ENCODE results near the gene RNF149. TPM values are rescaled to one million over a fixed set of nuclear protein-coding genes. Genes with fewer than 3 reads are reported as not detected.
A peak's percentile ranks its signal among the peaks of the same experiment; 100 is the strongest.
"Not testable (repeated sequence)": the region's sequence is repeated elsewhere in the genome, so short reads cannot be mapped to it uniquely, and the experiment has no call there.

Gene RNF149
- total RNA-seq, 1 donor from 2014 or later = 39.9 TPM

DNA sequence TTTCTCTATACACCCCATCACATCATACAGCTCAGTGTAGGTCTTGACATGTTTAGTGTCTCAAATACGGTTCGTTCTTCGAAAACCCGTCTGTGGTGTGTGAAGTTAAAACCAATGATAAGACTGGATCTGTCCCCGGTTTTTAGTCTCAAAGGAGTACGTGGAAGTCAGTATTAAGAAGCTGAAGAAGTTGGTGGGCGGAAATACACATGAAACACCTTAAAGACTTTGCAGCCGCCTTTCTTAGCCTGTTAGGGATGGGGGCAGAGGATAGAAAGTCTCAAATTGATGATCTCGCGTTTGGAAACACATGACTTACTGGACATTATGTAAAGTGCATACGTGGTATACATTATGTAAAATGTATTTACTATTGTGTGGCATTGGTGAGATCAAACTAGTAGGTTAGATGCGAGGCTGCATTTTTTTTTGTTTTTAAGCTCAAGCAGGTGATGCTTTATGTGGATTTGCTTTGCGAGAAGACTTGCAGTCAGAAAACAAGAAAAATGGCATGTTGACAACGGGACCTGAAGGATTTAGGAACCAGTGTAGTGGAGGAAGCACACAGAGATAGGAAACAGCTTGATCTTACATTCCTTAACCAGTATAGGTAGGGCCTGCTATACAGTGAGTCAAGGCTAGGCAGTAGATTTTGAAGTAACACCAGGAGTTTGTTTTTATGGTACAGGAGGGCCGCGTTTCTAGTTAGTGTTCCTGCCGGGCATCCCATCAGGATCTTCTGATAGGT, 54.6 kb downstream of the RNF149 start:
- Histone ChIP-seq H3K36me3 (peaks cover 9 to 14% of the 10 kb centered on the region in 2 donors), H3K27me3 (no peaks in the 10 kb centered on the region), H3K4me1 (peaks cover 4 to 11% of the 10 kb centered on the region in 2 donors), H3K27ac (no peak overlapping the region), H3K9me3 (no peaks in the 10 kb centered on the region), H3K4me3 (peak overlapping the region; percentile 83 to 95)
- DNase-seq (ENCODE audit: low spot score in 2 of 2) = no peak
- TF ChIP-seq, protein P1, sequence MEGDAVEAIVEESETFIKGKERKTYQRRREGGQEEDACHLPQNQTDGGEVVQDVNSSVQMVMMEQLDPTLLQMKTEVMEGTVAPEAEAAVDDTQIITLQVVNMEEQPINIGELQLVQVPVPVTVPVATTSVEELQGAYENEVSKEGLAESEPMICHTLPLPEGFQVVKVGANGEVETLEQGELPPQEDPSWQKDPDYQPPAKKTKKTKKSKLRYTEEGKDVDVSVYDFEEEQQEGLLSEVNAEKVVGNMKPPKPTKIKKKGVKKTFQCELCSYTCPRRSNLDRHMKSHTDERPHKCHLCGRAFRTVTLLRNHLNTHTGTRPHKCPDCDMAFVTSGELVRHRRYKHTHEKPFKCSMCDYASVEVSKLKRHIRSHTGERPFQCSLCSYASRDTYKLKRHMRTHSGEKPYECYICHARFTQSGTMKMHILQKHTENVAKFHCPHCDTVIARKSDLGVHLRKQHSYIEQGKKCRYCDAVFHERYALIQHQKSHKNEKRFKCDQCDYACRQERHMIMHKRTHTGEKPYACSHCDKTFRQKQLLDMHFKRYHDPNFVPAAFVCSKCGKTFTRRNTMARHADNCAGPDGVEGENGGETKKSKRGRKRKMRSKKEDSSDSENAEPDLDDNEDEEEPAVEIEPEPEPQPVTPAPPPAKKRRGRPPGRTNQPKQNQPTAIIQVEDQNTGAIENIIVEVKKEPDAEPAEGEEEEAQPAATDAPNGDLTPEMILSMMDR (IDR thresholded peaks at IDR 0.05) = no peak
- intact Hi-C loops (cut with DNase I) = loop anchor here (2.0 to 10.0 kb wide), 3 partner anchors 103 to 689 kb away; partner anchors contain the start of genes PDCL3, RPL31 and TBC1D8

DNA sequence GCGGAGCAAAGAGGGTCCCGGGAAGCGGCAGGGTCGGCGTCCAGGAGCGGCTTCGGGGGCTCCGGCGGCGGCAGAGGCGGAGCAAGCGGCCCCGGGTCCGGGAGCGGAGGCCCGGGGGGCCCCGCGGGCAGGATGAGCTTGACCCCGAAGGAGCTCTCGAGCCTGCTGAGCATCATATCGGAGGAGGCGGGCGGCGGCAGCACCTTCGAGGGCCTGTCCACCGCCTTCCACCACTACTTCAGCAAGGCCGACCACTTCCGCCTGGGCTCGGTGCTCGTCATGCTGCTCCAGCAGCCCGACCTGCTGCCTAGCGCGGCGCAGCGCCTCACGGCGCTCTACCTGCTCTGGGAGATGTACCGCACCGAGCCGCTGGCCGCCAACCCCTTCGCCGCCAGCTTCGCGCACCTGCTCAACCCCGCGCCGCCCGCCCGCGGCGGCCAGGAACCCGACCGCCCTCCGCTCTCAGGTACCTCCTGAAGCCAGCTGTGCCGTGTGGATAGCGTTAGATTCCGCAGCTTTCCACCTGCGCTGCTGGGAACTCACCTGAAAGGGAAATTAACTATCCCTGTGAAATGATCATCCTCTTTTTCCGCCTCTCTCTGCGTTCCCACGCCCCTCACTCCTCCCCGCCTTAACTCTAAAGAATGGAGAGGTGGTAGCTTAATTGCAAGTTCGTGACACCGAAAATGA, 55.3 kb downstream of the RNF149 start:
- intact Hi-C loops (cut with DNase I) = loop anchor here (2.0 to 10.0 kb wide), 3 partner anchors 102 to 688 kb away; partner anchors contain the start of genes PDCL3, RPL31 and TBC1D8
- Histone ChIP-seq H3K36me3 (peaks cover 5 to 9% of the 10 kb centered on the region in 2 donors), H3K9me3 (no peaks in the 10 kb centered on the region)

DNA sequence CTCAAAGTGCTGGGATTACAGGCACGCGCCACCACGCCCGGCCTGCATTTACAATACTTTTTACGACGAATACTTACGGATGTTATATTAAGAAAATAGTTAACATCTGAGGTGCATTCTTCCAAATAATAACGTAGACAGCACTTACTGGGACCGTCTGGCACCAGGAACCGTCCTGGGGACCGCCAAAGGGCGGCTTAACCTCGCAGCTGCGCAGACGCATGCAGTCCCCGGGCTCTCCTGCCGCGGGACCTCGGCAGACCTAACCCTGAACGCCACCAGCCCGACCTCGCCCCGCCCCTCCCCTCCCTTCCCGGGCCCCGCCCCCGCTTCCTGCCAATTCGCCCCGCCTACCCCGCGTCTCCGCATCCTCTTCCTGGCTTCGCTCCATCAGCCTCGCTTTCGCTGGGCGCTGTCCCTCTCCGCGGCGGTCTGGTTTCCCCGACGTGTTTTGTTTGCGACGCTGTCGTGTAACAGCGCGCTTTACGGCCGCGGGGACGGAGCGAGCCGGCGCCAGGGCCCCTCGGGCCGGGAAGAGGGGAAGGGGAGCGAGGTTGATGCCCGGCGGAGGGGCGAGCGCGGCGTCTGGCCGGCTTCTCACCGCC, 56.0 kb downstream of the RNF149 start, which contains the start of gene CNOT11:
Gene CNOT11, plus strand, starts transcription at position 479 of the 605 bp plus-strand sequence. Its CDS starts 79 bp downstream, at position 558.
- no peaks in the 10 kb centered on the region for H3K9me3 ChIP-seq

More for the DNA sequence above, 55.3 kb downstream of the RNF149 start:
- peak overlapping the region; percentile 83 to 95 for H3K4me3 ChIP-seq
- peak overlapping the region; percentile 90 to 97 for H3K27ac ChIP-seq
- H3K4me1 ChIP-seq = peaks cover 4 to 11% of the 10 kb centered on the region in 2 donors
- DNase-seq (ENCODE audit: low spot score in 2 of 2) = peak in 1 of 2 donors; percentile 79
- TF ChIP-seq, protein P1 (IDR thresholded peaks at IDR 0.05) = no peak
- no peaks in the 10 kb centered on the region for H3K27me3 ChIP-seq

DNA sequence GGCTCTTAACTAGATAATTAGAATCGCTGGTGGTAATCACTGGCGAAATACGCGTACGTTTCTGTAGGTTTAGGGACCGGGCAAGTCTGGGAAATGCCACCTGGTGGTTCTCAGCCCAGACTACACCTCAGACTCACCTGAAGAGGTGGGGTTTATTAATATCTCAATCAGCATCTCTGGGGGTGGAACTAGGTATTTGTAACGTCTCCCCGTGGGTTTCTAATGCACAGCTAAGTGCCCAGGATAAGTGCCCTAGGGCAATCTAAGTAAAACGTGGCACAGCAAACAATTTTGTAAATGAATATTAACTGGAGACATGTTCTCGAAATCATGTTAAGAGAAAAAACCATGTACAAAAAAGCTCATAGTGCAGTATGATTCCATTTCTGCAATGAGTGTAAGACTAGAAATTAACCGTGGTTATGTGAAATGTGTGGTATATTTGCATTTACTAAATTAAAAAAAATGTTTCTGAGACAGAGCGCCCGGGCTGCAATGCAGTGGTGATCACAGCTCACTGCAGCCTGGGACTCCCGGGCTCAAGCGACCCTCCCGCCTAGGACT, 56.6 kb downstream of the RNF149 start:
- Histone ChIP-seq H3K27me3 (no peaks in the 10 kb centered on the region), H3K27ac (peak overlapping the region; percentile 62 to 90), H3K9me3 (no peaks in the 10 kb centered on the region), H3K4me1 (peaks cover 4 to 11% of the 10 kb centered on the region in 2 donors), H3K36me3 (no peaks in the 10 kb centered on the region), H3K4me3 (peak overlapping the region; percentile 83 to 95)
- DNase-seq (ENCODE audit: low spot score in 2 of 2) = no peak
- intact Hi-C loops (cut with DNase I) = loop anchor here (1.0 to 10.0 kb wide), 4 partner anchors 56 to 687 kb away; partner anchors contain the start of genes PDCL3, RNF149, RPL31 and TBC1D8
- TF ChIP-seq, protein P1 (IDR thresholded peaks at IDR 0.05) = peak in 2 of 3 experiments; percentile 14 to 25

More for the DNA sequence above, 56.0 kb downstream of the RNF149 start, which contains the start of gene CNOT11:
- DNase-seq (ENCODE audit: low spot score in 2 of 2) = peak; percentile 93 to 99
- Histone ChIP-seq H3K27me3 (no peaks in the 10 kb centered on the region), H3K4me1 (peaks cover 4 to 11% of the 10 kb centered on the region in 2 donors), H3K4me3 (peak within 1 kb of the TSS; percentile 83 to 95), H3K36me3 (peaks cover 0 to 2% of the 10 kb centered on the region in 2 donors), H3K27ac (peak within 1 kb of the TSS; percentile 90 to 97)
- TF ChIP-seq, protein P1 (IDR thresholded peaks at IDR 0.05) = peak in 1 of 3 experiments; percentile 25
- intact Hi-C loops (cut with DNase I) = loop anchor here (1.0 to 10.0 kb wide), 4 partner anchors 56 to 688 kb away; partner anchors contain the start of genes PDCL3, RNF149, RPL31 and TBC1D8

DNA sequence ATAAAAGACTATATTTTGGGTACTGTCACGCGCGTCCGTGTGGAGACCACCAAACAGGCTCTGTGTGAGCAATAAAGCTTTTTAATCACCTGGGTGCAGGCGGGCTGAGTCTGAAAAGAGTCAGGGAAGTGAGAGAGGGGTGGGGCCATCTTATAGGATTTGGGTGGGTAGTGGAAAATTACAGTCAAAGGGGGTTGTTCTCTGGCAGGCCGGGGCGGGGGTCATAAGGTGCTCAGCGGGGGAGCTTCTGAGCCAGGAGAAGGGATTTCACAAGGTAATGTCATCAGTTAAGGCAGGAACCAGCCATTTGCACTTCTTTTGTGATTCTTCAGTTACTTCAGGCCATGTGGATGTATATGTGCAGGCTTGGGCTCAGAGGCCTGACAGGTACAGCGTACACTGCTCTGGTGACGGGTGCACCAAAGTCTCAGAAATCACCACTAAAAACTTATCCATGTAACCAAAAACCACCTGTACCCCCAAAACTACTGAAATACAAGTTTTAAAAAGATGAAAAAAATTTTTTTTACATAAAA, 57.2 kb downstream of the RNF149 start:
- H3K27me3 ChIP-seq; H3K27ac ChIP-seq; H3K4me3 ChIP-seq; H3K9me3 ChIP-seq; H3K36me3 ChIP-seq; DNase-seq (ENCODE audit: low spot score in 2 of 2): not testable (repeated sequence)
- H3K4me1 ChIP-seq = peaks cover 4 to 11% of the 10 kb centered on the region in 2 donors
- intact Hi-C loops (cut with DNase I) = loop anchor here (10.0 kb wide), 1 partner anchor 687 kb away; the partner anchor contains the start of gene PDCL3

All from ascending aorta (tissue), 2 donors.